ENCODE data around the gene MYB.
A peak's percentile ranks its signal among the peaks of the same experiment; 100 is the strongest.

The MYB gene

DNA sequence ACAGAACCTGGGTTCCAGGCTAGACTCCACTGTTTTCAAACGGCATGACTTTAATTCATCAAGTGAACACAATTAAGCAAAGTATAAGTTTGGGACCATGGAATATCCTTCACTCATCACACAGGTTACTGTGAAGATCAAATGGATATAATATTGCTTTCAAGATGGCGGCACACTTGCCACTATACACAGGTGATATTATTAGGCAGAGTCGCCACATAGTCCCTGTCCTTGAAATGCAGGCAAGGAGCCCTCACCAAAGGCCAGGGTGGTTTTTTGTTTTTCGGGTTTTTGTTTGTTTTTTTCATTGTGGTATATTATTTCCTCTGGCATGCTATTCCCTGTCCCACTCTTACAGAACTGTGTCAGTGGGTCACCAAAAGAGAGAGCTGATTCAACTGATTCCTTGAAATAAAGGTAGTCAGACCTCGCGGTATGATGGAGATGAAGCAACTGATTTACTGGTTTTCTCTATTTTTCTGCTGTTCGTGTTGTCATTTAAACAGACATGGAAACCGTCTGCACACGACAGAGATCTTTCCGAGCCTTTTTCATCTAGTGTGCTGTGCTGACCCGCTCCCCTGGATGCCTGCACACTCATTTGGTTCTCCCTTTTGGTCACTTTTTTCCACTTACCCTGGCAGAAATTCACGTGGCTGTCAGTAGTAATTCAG is 29.7 kb downstream of the MYB start:
- Mint-ChIP-seq H3K27ac (peak overlapping the region; percentile 84), H3K36me3 (peaks cover 21% of the 10 kb centered on the region), H3K4me3 (no peak overlapping the region), H3K4me1 (peaks cover 37% of the 10 kb centered on the region), H3K9me3 (no peaks in the 10 kb centered on the region), H3K27me3 (no peaks in the 10 kb centered on the region)
- CTCF ChIA-PET = no interaction called here
- no peak for DNase-seq

GRCh38 chr6:135211306-135211702 is 30.2 kb downstream of the MYB start:
- Mint-ChIP-seq H3K27ac (peak overlapping the region; percentile 9), H3K27me3 (no peaks in the 10 kb centered on the region), H3K36me3 (peaks cover 21% of the 10 kb centered on the region), H3K9me3 (no peaks in the 10 kb centered on the region), H3K4me1 (peaks cover 37% of the 10 kb centered on the region), H3K4me3 (no peak overlapping the region)
- CTCF ChIA-PET = no interaction called here
- no peak for DNase-seq

GRCh38 chr6:135212020-135212806 is 31.1 kb downstream of the MYB start:
- no peak for DNase-seq
- Mint-ChIP-seq H3K27ac (peak overlapping the region; percentile 25), H3K27me3 (no peaks in the 10 kb centered on the region), H3K4me3 (peak overlapping the region; percentile 8), H3K36me3 (peaks cover 21% of the 10 kb centered on the region), H3K9me3 (no peaks in the 10 kb centered on the region), H3K4me1 (peaks cover 37% of the 10 kb centered on the region)
- CTCF ChIA-PET = interaction anchor here (1.1 kb wide), 1 partner anchor 28 kb away, joined by 3 read pairs; no protein-coding TSS in a partner anchor

- peaks cover 37% of the 10 kb centered on the region for H3K4me1 Mint-ChIP-seq
- CTCF ChIA-PET = interaction anchor here (1.1 to 1.2 kb wide), 2 partner anchors 29 to 44 kb away, joined by 3 read pairs; no protein-coding TSS in a partner anchor
- H3K36me3 Mint-ChIP-seq = peaks cover 23% of the 10 kb centered on the region
- no peaks in the 10 kb centered on the region for H3K27me3 Mint-ChIP-seq
- peak overlapping the region; percentile 8 for H3K4me3 Mint-ChIP-seq
- DNase-seq = peak; percentile 35
- H3K9me3 Mint-ChIP-seq = no peaks in the 10 kb centered on the region
- peak overlapping the region; percentile 25 for H3K27ac Mint-ChIP-seq
These were observed 31.8 kb downstream of the MYB start for GRCh38 chr6:135212935-135213334.

DNA sequence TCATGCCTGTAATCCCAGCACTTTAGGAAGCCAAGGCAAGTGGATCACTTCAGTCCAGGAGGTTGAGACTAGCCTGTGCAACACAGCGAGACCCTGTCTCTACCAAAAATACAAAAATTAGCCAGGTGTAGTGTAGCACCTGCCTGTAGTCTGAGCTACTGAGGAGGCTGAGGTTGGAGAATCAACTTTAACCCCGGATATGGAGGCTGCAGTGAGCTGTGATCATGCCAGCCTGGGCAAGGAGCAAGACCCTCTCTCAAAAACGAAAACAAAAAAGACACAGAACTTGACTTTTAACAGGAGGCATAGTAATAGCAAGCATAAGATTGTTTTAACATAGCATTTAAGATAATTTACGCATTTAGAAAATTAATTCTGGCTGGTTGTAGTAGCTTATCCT is 32.5 kb downstream of the MYB start:
- no peak for DNase-seq
- Mint-ChIP-seq H3K4me1 (peaks cover 37% of the 10 kb centered on the region), H3K4me3 (no peak overlapping the region), H3K9me3 (no peaks in the 10 kb centered on the region), H3K27ac (no peak overlapping the region), H3K27me3 (no peaks in the 10 kb centered on the region), H3K36me3 (peaks cover 23% of the 10 kb centered on the region)
- CTCF ChIA-PET = interaction anchor here (1.1 to 1.2 kb wide), 2 partner anchors 29 to 43 kb away, joined by 3 read pairs; no protein-coding TSS in a partner anchor

DNA sequence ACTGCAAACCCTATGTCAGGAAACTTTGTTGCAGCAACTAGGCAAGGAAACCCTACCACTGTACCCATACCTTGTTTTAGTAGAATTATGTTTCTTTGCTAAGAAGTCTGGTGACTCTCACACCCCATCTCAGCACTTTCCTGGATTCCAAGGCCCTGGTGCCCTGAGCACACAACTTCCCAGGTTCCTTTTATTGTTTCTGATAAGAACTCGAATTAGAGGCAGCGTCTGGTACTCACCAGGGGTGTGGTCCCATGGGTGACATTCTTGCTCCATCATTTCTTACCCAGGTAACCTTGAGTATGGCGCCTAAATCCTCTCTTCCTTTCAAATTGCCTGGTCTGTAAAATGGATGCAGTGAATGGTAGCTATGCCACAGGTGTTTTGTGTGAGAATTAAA is 34.1 kb downstream of the MYB start:
- no peak for DNase-seq
- peaks cover 25% of the 10 kb centered on the region for H3K36me3 Mint-ChIP-seq
- no peak overlapping the region for H3K4me3 Mint-ChIP-seq
- H3K9me3 Mint-ChIP-seq = no peaks in the 10 kb centered on the region
- no peaks in the 10 kb centered on the region for H3K27me3 Mint-ChIP-seq
- peaks cover 25% of the 10 kb centered on the region for H3K4me1 Mint-ChIP-seq
- CTCF ChIA-PET = interaction anchor here (1.4 kb wide), 1 partner anchor 71 kb away, joined by 3 read pairs; no protein-coding TSS in a partner anchor
- H3K27ac Mint-ChIP-seq = no peak overlapping the region

GRCh38 chr6:135215563-135215962 is 34.5 kb downstream of the MYB start:
- Mint-ChIP-seq H3K27me3 (no peaks in the 10 kb centered on the region), H3K27ac (no peak overlapping the region), H3K36me3 (peaks cover 21% of the 10 kb centered on the region), H3K9me3 (no peaks in the 10 kb centered on the region), H3K4me3 (no peak overlapping the region), H3K4me1 (peaks cover 21% of the 10 kb centered on the region)
- DNase-seq = no peak
- CTCF ChIA-PET = interaction anchor here (1.4 kb wide), 1 partner anchor 71 kb away, joined by 3 read pairs; no protein-coding TSS in a partner anchor

GRCh38 chr6:135217663-135218062 is 36.6 kb downstream of the MYB start:
- CTCF ChIA-PET = no interaction called here
- Mint-ChIP-seq H3K4me1 (peaks cover 7% of the 10 kb centered on the region), H3K27ac (no peak overlapping the region), H3K36me3 (peaks cover 13% of the 10 kb centered on the region), H3K9me3 (no peaks in the 10 kb centered on the region), H3K27me3 (no peaks in the 10 kb centered on the region), H3K4me3 (no peak overlapping the region)
- DNase-seq = no peak

- Mint-ChIP-seq H3K9me3 (no peaks in the 10 kb centered on the region), H3K27ac (no peak overlapping the region), H3K27me3 (no peaks in the 10 kb centered on the region), H3K4me1 (peaks cover 10% of the 10 kb centered on the region), H3K36me3 (peaks cover 16% of the 10 kb centered on the region), H3K4me3 (no peak overlapping the region)
- CTCF ChIA-PET = interaction anchor here (1.0 kb wide), 1 partner anchor 10 kb away, joined by 3 read pairs; no protein-coding TSS in a partner anchor
- no peak for DNase-seq
These were observed 38.2 kb downstream of the MYB start for GRCh38 chr6:135219346-135219745.

DNA sequence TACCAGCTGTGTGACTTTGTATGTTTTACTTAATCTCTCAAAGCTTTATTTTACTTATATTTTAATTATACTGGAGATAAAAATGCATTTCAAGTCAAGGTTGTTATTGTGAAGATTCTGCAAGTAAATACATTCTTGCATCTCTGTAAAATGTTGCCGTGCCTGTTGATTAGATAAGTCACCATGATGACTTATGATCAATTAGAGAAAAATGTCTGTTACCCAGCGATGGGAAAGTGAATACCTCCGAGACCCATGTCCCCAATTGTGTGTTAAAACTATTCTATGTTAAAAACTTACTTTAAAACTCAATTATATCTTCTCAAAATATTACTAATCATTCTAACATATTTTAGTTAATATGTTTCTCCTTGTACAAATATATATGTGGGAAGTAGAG is 39.9 kb downstream of the MYB start:
- Mint-ChIP-seq H3K4me1 (peaks cover 15% of the 10 kb centered on the region), H3K27me3 (no peaks in the 10 kb centered on the region), H3K36me3 (peaks cover 16% of the 10 kb centered on the region), H3K9me3 (no peaks in the 10 kb centered on the region), H3K27ac (no peak overlapping the region), H3K4me3 (no peak overlapping the region)
- no peak for DNase-seq
- CTCF ChIA-PET = no interaction called here

DNA sequence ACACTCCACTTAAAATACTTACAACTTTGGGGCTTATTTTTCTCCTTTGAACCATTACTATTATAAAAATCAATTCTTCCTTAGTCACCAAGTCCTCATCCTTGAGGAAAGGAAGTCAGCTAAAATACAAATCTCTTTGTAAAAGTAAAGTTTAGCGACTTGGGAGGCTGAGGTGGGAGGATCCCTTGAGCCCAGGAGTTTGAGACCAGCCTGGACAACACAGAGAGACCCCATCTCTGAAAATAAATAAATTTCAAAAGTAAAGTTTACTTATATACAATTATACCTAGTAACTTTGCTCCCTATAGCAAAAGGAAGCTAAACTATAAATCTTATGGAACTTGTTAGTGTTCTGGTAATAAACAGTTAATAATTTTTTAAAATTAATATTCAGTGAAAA is 40.4 kb downstream of the MYB start:
- Mint-ChIP-seq H3K36me3 (peaks cover 16% of the 10 kb centered on the region), H3K27me3 (no peaks in the 10 kb centered on the region), H3K4me1 (peaks cover 15% of the 10 kb centered on the region), H3K27ac (no peak overlapping the region), H3K9me3 (no peaks in the 10 kb centered on the region), H3K4me3 (no peak overlapping the region)
- CTCF ChIA-PET = no interaction called here
- DNase-seq = no peak

- H3K27ac Mint-ChIP-seq = no peak overlapping the region
- CTCF ChIA-PET = interaction anchor here (0.7 kb wide), 1 partner anchor 230 kb away, joined by 3 read pairs; no protein-coding TSS in a partner anchor
These were observed 41.5 kb downstream of the MYB start for GRCh38 chr6:135222623-135223022.

GRCh38 chr6:135224037-135224647 is 43.0 kb downstream of the MYB start:
- H3K27ac Mint-ChIP-seq = peak overlapping the region; percentile 85
- DNase-seq = no peak
- CTCF ChIA-PET = interaction anchor here (1.0 kb wide), 1 partner anchor 199 kb away, joined by 4 read pairs; no protein-coding TSS in a partner anchor
- peaks cover 30% of the 10 kb centered on the region for H3K4me1 Mint-ChIP-seq
- no peaks in the 10 kb centered on the region for H3K27me3 Mint-ChIP-seq
- H3K4me3 Mint-ChIP-seq = peak overlapping the region; percentile 71
- H3K9me3 Mint-ChIP-seq = no peaks in the 10 kb centered on the region
- H3K36me3 Mint-ChIP-seq = peaks cover 10% of the 10 kb centered on the region

More at GRCh38 chr6:135222623-135223022, 41.5 kb downstream of the MYB start:
- peaks cover 15% of the 10 kb centered on the region for H3K36me3 Mint-ChIP-seq
- no peak overlapping the region for H3K4me3 Mint-ChIP-seq
- no peaks in the 10 kb centered on the region for H3K9me3 Mint-ChIP-seq
- no peak for DNase-seq
- H3K4me1 Mint-ChIP-seq = peaks cover 26% of the 10 kb centered on the region
- no peaks in the 10 kb centered on the region for H3K27me3 Mint-ChIP-seq

GRCh38 chr6:135225911-135226310 is 44.8 kb downstream of the MYB start:
- Mint-ChIP-seq H3K27ac (no peak overlapping the region), H3K36me3 (peaks cover 4% of the 10 kb centered on the region), H3K27me3 (no peaks in the 10 kb centered on the region), H3K9me3 (no peaks in the 10 kb centered on the region), H3K4me3 (no peak overlapping the region), H3K4me1 (peaks cover 30% of the 10 kb centered on the region)
- no peak for DNase-seq
- CTCF ChIA-PET = no interaction called here

Data from activated naive CD4-positive, alpha-beta T cell treated with anti-CD3 and anti-CD28 coated beads, Interleukin-2, amount 10 ng/mL, durations not matched to agents 7 days and 5 days (primary cell).